ENCODE measurements around the gene ACBD4.
A peak's percentile ranks its signal among the peaks of the same experiment; 100 is the strongest.

ACBD4 gene

DNA sequence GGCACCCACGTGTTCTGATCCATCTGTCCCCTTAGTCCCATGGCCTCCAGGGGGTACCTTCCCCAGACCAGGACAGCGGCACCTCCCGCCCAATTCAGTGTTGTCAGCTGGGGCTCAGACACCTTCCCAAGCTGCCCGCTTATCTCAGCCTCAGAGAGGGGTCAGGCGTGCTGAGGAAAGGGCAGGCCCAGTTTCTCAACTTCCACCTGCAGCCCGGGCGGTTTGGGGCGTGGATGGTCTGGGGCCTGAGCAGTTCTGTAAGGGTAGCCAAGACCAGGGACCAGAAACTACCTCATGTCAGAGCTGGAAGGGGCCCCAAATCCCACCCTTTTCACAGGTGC is 8.3 kb upstream of the ACBD4 start (continued):
- TF ChIP-seq, protein P1, sequence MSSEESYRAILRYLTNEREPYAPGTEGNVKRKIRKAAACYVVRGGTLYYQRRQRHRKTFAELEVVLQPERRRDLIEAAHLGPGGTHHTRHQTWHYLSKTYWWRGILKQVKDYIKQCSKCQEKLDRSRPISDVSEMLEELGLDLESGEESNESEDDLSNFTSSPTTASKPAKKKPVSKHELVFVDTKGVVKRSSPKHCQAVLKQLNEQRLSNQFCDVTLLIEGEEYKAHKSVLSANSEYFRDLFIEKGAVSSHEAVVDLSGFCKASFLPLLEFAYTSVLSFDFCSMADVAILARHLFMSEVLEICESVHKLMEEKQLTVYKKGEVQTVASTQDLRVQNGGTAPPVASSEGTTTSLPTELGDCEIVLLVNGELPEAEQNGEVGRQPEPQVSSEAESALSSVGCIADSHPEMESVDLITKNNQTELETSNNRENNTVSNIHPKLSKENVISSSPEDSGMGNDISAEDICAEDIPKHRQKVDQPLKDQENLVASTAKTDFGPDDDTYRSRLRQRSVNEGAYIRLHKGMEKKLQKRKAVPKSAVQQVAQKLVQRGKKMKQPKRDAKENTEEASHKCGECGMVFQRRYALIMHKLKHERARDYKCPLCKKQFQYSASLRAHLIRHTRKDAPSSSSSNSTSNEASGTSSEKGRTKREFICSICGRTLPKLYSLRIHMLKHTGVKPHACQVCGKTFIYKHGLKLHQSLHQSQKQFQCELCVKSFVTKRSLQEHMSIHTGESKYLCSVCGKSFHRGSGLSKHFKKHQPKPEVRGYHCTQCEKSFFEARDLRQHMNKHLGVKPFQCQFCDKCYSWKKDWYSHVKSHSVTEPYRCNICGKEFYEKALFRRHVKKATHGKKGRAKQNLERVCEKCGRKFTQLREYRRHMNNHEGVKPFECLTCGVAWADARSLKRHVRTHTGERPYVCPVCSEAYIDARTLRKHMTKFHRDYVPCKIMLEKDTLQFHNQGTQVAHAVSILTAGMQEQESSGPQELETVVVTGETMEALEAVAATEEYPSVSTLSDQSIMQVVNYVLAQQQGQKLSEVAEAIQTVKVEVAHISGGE (tag by site-specific recombination; conservative IDR thresholded peaks at IDR 0.05; ENCODE audit: low read depth): no peak
- TF ChIP-seq, protein P2, sequence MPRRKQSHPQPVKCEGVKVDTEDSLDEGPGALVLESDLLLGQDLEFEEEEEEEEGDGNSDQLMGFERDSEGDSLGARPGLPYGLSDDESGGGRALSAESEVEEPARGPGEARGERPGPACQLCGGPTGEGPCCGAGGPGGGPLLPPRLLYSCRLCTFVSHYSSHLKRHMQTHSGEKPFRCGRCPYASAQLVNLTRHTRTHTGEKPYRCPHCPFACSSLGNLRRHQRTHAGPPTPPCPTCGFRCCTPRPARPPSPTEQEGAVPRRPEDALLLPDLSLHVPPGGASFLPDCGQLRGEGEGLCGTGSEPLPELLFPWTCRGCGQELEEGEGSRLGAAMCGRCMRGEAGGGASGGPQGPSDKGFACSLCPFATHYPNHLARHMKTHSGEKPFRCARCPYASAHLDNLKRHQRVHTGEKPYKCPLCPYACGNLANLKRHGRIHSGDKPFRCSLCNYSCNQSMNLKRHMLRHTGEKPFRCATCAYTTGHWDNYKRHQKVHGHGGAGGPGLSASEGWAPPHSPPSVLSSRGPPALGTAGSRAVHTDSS (tag by site-specific recombination; IDR thresholded peaks at IDR 0.05): no peak
- no peak for TF ChIP-seq REPIN1 (tag by site-specific recombination; IDR thresholded peaks at IDR 0.05; ENCODE audit: low read depth)
- TF ChIP-seq, protein P3, sequence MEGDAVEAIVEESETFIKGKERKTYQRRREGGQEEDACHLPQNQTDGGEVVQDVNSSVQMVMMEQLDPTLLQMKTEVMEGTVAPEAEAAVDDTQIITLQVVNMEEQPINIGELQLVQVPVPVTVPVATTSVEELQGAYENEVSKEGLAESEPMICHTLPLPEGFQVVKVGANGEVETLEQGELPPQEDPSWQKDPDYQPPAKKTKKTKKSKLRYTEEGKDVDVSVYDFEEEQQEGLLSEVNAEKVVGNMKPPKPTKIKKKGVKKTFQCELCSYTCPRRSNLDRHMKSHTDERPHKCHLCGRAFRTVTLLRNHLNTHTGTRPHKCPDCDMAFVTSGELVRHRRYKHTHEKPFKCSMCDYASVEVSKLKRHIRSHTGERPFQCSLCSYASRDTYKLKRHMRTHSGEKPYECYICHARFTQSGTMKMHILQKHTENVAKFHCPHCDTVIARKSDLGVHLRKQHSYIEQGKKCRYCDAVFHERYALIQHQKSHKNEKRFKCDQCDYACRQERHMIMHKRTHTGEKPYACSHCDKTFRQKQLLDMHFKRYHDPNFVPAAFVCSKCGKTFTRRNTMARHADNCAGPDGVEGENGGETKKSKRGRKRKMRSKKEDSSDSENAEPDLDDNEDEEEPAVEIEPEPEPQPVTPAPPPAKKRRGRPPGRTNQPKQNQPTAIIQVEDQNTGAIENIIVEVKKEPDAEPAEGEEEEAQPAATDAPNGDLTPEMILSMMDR (tag by site-specific recombination; IDR thresholded peaks at IDR 0.05): no peak

DNA sequence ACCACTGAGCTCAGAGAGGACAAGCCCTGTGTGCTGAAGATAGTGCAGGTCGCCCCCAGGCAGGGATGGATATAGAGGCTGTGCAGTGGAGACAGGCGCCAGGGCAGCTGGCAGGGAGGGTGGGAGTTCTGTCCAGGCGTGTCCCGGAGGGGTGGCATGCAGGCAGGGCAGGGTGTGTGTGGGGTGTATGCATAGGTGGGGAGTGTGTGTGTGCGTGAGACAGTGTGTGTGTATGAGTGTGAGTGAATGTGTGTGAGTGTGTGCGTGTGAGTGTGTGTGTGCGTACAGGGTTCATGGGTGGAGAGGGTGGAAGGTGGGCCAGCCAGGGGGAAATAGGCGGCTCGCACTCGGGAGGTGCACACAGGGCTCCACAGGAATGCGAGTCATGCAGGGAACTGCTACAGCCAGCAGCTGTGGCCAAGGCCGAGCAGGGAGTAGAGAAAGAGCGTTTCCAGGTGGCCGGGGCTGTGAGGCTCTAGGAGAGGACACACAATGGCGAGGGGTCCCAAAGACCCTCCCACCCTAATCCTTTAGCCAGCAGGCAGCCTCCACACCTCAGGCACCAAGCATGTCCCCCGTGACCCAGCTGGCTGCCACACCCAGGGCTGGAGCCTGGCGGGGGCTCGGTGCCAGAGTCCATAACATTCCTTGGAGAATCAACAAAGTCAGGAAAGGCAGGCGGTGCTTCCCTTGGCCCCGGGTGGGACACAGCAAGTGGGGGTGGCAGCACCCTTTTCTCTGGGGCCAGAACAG is 7.8 kb upstream of the ACBD4 start:
- Histone ChIP-seq H3K27ac (ENCODE audit: extremely low read depth, low read depth, low read length) (peak overlapping the region; percentile 12; the same call in 1 of the 2 replicates), H3K4me3 (ENCODE audit: low read depth, low read length) (no peak overlapping the region), H3K4me1 (ENCODE audit: control insufficient read depth, insufficient read depth, low read length) (peaks cover 7% of the 10 kb centered on the region), H3K9me3 (ENCODE audit: control insufficient read depth, insufficient read depth, low read depth, low read length) (no peaks in the 10 kb centered on the region), H3K36me3 (ENCODE audit: control insufficient read depth in 2 of 2, insufficient read depth in 1 of 2, low read length in 2 of 2) (0 out of 3 replicates have a peak, but pooled peaks cover 0 to 4% of the 10 kb centered on the region in 2 experiments)
- CTCF ChIA-PET: interaction anchor here (0.7 to 6.2 kb wide), 5 partner anchors 9 to 207 kb away, joined by 3 to 24 read pairs (median 7); no protein-coding TSS in a partner anchor
- POLR2A ChIA-PET: interaction anchor here (0.6 to 1.8 kb wide), 4 partner anchors 16 to 66 kb away, joined by 4 to 5 read pairs (median 4); partner anchors contain the start of genes HEXIM1, HEXIM2 and NMT1
- TF ChIP-seq ZNF37A (tag by site-specific recombination; IDR thresholded peaks at IDR 0.05): no peak
- TF ChIP-seq KLF7 (tag by site-specific recombination; IDR thresholded peaks at IDR 0.05; ENCODE audit: borderline replicate concordance): peak; percentile 48; the same call in 1 of the 2 replicates
- TF ChIP-seq KLF1 (tag by site-specific recombination; IDR thresholded peaks at IDR 0.05): peak; percentile 100
- TF ChIP-seq, protein P4, sequence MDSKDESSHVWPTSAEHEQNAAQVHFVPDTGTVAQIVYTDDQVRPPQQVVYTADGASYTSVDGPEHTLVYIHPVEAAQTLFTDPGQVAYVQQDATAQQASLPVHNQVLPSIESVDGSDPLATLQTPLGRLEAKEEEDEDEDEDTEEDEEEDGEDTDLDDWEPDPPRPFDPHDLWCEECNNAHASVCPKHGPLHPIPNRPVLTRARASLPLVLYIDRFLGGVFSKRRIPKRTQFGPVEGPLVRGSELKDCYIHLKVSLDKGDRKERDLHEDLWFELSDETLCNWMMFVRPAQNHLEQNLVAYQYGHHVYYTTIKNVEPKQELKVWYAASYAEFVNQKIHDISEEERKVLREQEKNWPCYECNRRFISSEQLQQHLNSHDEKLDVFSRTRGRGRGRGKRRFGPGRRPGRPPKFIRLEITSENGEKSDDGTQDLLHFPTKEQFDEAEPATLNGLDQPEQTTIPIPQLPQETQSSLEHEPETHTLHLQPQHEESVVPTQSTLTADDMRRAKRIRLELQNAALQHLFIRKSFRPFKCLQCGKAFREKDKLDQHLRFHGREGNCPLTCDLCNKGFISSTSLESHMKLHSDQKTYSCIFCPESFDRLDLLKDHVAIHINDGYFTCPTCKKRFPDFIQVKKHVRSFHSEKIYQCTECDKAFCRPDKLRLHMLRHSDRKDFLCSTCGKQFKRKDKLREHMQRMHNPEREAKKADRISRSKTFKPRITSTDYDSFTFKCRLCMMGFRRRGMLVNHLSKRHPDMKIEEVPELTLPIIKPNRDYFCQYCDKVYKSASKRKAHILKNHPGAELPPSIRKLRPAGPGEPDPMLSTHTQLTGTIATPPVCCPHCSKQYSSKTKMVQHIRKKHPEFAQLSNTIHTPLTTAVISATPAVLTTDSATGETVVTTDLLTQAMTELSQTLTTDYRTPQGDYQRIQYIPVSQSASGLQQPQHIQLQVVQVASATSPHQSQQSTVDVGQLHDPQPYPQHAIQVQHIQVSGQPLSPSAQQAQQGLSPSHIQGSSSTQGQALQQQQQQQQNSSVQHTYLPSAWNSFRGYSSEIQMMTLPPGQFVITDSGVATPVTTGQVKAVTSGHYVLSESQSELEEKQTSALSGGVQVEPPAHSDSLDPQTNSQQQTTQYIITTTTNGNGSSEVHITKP (tag by site-specific recombination; IDR thresholded peaks at IDR 0.05): peak; percentile 69; the same call in 1 of the 2 replicates
- TF ChIP-seq ZNF830 (tag by site-specific recombination; IDR thresholded peaks at IDR 0.05; ENCODE audit: low read depth): no peak
- TF ChIP-seq IKZF3 (tag by site-specific recombination; IDR thresholded peaks at IDR 0.05): peak; percentile 55; the same call in 1 of the 2 replicates
- TF ChIP-seq, protein P5, sequence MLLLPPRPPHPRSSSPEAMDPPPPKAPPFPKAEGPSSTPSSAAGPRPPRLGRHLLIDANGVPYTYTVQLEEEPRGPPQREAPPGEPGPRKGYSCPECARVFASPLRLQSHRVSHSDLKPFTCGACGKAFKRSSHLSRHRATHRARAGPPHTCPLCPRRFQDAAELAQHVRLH (tag by site-specific recombination; IDR thresholded peaks at IDR 0.05): no peak
- TF ChIP-seq ZNF354C (tag by site-specific recombination; IDR thresholded peaks at IDR 0.05; ENCODE audit: borderline replicate concordance, low read depth): no peak
- no peak for TF ChIP-seq ZNF610 (tag by site-specific recombination; IDR thresholded peaks at IDR 0.05; ENCODE audit: borderline replicate concordance)
- no peak for TF ChIP-seq KLF10 (tag by site-specific recombination; IDR thresholded peaks at IDR 0.05)
- TF ChIP-seq, protein P6, sequence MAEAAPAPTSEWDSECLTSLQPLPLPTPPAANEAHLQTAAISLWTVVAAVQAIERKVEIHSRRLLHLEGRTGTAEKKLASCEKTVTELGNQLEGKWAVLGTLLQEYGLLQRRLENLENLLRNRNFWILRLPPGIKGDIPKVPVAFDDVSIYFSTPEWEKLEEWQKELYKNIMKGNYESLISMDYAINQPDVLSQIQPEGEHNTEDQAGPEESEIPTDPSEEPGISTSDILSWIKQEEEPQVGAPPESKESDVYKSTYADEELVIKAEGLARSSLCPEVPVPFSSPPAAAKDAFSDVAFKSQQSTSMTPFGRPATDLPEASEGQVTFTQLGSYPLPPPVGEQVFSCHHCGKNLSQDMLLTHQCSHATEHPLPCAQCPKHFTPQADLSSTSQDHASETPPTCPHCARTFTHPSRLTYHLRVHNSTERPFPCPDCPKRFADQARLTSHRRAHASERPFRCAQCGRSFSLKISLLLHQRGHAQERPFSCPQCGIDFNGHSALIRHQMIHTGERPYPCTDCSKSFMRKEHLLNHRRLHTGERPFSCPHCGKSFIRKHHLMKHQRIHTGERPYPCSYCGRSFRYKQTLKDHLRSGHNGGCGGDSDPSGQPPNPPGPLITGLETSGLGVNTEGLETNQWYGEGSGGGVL (tag by site-specific recombination; IDR thresholded peaks at IDR 0.05): peak; percentile 96
- TF ChIP-seq ZNF48 (tag by site-specific recombination; IDR thresholded peaks at IDR 0.05): no peak
- TF ChIP-seq, protein P7, sequence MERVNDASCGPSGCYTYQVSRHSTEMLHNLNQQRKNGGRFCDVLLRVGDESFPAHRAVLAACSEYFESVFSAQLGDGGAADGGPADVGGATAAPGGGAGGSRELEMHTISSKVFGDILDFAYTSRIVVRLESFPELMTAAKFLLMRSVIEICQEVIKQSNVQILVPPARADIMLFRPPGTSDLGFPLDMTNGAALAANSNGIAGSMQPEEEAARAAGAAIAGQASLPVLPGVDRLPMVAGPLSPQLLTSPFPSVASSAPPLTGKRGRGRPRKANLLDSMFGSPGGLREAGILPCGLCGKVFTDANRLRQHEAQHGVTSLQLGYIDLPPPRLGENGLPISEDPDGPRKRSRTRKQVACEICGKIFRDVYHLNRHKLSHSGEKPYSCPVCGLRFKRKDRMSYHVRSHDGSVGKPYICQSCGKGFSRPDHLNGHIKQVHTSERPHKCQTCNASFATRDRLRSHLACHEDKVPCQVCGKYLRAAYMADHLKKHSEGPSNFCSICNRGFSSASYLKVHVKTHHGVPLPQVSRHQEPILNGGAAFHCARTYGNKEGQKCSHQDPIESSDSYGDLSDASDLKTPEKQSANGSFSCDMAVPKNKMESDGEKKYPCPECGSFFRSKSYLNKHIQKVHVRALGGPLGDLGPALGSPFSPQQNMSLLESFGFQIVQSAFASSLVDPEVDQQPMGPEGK (tag by site-specific recombination; IDR thresholded peaks at IDR 0.05): peak; percentile 74
- 0 out of 2 replicates have a peak, but pooled peaks have one; percentile 50 for TF ChIP-seq ZNF473 (tag by site-specific recombination; IDR thresholded peaks at IDR 0.05)
- TF ChIP-seq ZNF792 (tag by site-specific recombination; IDR thresholded peaks at IDR 0.05): 0 out of 2 replicates have a peak, but pooled peaks have one; percentile 69

Data from HEK293 (cell line).